HG02870 (cell line): ENCODE measurements around the gene FAM9C.

Experiments used
- ATAC-seq: cut with Tn5 transposase; IDR thresholded peaks from one replicate; pipeline ENCODE4 v1.9.1; 2021; ENCODE audit warnings: mild to moderate bottlenecking, moderate library complexity; ENCODE audit not compliant: unreplicated experiment

Gene FAM9C

GRCh38 chrX:12986164-12986779 lies 58.1 kb downstream of the FAM9C start:
- peak; percentile 49 for ATAC-seq
